ENCODE measurements around the gene ZBTB7C.

The ZBTB7C gene

GRCh38 chr18:48050176-48050575, 359.0 kb downstream of the ZBTB7C start:
- DNase-seq = no peak

GRCh38 chr18:48049757-48050156, 359.4 kb downstream of the ZBTB7C start:
- DNase-seq = no peak

- no peak for DNase-seq
Observed at GRCh38 chr18:48048251-48048650, 360.9 kb downstream of the ZBTB7C start.

- no peak for DNase-seq
Observed at GRCh38 chr18:48046843-48047242, 362.3 kb downstream of the ZBTB7C start.

GRCh38 chr18:48045744-48046143, 363.4 kb downstream of the ZBTB7C start:
- no peak for DNase-seq

GRCh38 chr18:48044944-48045343, 364.2 kb downstream of the ZBTB7C start:
- DNase-seq = no peak

- no peak for DNase-seq
Observed at GRCh38 chr18:48043166-48043565, 366.0 kb downstream of the ZBTB7C start.

GRCh38 chr18:48042431-48042830, 366.8 kb downstream of the ZBTB7C start:
- no peak for DNase-seq

- no peak for DNase-seq
Observed at GRCh38 chr18:48040457-48041110, 368.6 kb downstream of the ZBTB7C start.

GRCh38 chr18:48039769-48040215, 369.4 kb downstream of the ZBTB7C start:
- DNase-seq = no peak

- DNase-seq = no peak
Observed at GRCh38 chr18:48038636-48039035, 370.5 kb downstream of the ZBTB7C start.

- peak in 1 of 2 experiments; percentile 39 for DNase-seq
Observed at GRCh38 chr18:48037481-48038271, 371.5 kb downstream of the ZBTB7C start.

- no peak for DNase-seq
Observed at GRCh38 chr18:48036641-48037421, 372.4 kb downstream of the ZBTB7C start.

- DNase-seq = no peak
Observed at GRCh38 chr18:48036226-48036625, 373.0 kb downstream of the ZBTB7C start.

- DNase-seq = no peak
Observed at GRCh38 chr18:48035556-48035860, 373.7 kb downstream of the ZBTB7C start.

GRCh38 chr18:48034651-48035555, 374.3 kb downstream of the ZBTB7C start:
- DNase-seq = no peak

GRCh38 chr18:48033790-48034650, 375.2 kb downstream of the ZBTB7C start:
- no peak for DNase-seq

GRCh38 chr18:48032876-48033789, 376.1 kb downstream of the ZBTB7C start:
- no peak for DNase-seq

GRCh38 chr18:48031641-48032040, 377.5 kb downstream of the ZBTB7C start:
- no peak for DNase-seq
